Fibroblast of skin of right biceps (primary cell): ENCODE data around the gene TET3.
A peak's percentile ranks its signal among the peaks of the same experiment; 100 is the strongest.

ENCODE experiments used
- DNase-seq: peaks from one replicate; pipeline ENCODE4 v3.0.0-alpha.2; 2013

The TET3 gene

GRCh38 chr2:73987948-73988700 lies 3.4 kb downstream of the TET3 start:
- DNase-seq, result no peak

- DNase-seq, result no peak
These were observed 5.3 kb downstream of the TET3 start for GRCh38 chr2:73989972-73990371.

DNA sequence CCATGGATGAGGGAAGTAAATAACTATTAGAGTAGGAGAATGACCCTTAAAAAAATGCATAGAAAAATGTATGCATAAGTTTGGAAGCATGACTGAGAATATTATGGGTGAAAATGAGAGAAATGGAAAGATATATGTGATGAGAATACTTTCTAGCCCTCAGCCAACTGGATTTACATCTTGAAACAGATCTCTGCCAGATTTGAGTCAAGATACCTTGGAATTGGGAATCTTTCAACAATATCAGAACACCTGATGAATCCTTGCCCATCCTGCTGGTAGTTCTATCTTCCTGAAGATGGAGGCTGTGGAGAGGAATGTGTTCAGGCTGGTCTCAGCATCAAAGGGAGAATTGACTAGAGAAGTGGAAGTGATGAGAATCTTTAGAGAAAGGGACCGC lies 5.8 kb downstream of the TET3 start:
- DNase-seq, result no peak

- DNase-seq, result no peak
These were observed 7.3 kb downstream of the TET3 start for GRCh38 chr2:73992036-73992435.

DNA sequence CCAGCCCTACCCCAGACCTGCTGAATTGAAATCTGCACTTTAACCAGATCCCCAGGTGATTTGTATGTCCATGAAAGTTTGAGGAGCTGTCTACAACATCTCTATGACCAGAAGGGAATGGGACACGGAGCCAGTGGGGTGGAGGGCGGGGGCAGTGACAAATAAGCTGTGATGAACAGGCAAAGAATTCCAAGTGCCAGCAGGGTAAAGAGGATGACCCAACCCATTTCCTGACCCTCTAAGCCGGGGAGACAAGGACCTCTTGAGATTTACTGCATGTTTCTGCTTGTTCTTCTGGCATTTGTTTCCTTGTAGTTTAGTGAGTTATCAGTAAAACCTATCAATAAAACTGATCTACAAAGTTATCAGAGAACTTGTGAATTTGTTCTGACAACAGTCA lies 8.7 kb downstream of the TET3 start:
- DNase-seq, result no peak

DNA sequence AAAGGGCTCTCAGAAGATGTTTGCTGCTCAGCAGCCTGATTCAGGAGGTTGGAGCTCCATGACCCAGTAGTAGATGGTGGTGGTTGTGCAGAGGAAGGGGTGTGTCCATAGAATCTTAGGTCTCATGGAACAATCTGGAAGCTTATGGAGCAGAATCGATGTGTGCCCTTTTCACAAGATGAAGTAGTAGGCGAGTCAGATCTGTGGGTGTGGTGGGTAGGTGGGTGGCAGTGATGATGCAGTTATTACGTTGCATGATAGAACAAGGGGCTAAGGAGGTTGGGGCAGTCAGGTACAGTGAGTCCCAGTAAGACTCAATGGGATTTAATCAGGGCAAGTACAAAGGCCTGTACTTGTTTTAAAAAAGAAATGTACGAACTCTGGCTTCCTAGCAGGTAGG lies 9.1 kb downstream of the TET3 start:
- no peak for DNase-seq

GRCh38 chr2:73994178-73994831 lies 9.6 kb downstream of the TET3 start:
- no peak for DNase-seq

- no peak for DNase-seq
These were observed 11.1 kb downstream of the TET3 start for GRCh38 chr2:73995810-73996209.

DNA sequence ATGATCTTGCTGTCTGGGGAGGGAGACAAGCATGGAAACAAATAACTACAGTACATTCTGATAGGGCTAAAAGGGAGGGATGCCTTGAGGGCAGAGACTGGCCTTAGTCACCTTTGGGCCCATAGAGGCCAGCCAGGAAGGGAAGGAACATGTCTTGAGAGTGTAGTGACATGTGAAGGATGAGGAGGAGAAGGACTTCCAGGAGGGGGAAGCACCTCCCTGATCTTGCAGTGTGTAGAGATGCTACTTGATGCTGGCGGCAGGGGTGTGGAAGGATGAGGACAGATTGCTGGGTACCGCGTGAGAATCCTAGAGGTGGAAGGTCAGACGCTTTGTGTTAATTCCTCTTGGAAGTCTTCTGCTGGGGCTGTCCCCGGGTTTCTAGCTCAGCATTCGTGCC lies 13.1 kb downstream of the TET3 start:
- no peak for DNase-seq

GRCh38 chr2:73998451-73998850 lies 13.7 kb downstream of the TET3 start:
- DNase-seq, result no peak

GRCh38 chr2:73998933-73999332 lies 14.2 kb downstream of the TET3 start:
- DNase-seq, result no peak

DNA sequence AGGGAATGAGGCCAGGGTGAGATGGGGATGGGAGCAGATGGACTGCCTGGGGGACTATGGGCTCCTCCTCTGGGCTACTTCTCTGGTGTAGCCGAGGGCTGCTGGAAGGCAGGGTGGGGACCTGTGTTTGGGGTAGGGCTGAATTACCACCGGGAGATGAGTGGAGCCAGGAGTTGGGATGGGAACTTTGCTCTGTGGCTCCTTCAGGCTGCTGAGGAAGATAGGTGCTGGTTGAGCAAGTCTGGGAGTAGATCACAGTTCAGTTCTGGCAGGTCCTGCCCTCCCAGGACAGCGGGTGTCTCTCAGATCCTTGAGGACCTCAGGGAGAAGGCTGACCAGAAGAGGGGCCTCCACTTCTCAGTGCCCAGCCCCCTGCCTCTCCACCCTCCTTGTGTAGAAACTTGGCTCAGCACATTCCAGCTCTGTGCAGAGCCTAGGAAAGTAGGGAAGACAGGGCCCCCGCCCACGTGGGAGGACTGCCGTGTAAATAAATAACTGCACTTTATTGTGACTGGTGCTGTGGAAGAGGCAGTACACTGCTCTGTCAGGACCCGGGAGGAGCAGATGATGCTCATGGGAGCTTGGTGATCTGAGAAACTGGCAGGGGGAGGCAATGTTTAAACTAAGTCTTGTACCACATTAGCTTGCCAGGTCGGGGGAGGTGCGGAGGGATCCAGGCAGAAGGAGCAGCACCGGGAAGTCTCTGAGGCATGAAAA lies 15.3 kb downstream of the TET3 start:
- DNase-seq, result no peak

DNA sequence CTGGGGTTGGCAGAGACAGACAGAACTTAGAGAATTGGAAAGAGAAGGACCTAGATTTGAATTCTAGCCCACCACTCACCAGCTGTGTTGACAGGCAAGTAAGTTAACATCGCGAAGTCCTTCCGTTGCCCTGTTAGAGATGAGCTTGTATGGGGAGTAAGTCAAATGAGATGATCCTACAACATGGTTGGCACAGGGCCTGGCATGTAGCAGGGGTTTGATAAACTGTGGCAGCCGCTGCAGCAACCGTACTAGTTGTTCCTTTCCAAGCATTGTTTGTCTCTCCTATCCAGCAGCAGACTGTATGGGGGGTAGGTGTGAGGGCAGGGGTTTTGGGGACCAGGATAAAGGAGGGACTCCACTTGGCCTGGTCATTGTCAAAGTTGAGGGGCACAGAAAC lies 16.0 kb downstream of the TET3 start:
- no peak for DNase-seq

GRCh38 chr2:74001121-74001520 lies 16.4 kb downstream of the TET3 start:
- DNase-seq, result no peak

DNA sequence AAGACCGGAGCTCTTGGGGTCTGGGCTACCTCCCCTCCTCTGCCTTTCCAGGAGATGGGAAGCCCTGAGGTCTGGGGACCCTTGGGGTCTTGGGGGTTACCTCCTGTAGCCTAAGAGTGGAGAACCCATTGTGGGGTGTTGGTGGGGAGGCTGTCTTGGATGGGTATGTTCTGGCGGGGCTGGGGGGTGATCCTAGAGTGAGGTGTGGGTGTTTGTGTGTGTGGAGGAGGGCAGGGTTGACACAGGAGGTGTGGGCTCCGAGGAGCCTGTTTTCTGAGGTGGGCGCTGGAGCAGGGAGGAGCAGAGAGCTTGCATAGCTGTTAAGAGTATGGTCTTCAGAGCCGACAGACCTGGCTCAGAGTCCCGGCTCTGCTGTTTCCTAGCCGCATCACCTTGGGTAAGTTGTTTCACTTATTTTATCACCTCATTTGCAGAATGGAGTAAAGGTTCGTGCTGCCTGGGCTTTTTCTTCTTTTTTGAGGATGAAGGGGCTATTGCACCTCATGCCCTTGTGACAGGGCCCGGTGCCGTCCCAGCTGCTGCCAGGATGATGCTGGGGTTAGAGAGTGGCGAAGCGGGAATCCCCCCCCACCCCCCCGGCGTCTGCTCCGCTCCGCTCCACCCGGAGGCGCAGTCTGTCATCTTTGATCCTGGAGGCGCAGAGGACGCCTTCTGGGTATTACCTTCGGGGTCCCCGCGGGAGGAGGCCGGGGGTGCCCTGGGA lies 17.2 kb downstream of the TET3 start:
- no peak for DNase-seq

DNA sequence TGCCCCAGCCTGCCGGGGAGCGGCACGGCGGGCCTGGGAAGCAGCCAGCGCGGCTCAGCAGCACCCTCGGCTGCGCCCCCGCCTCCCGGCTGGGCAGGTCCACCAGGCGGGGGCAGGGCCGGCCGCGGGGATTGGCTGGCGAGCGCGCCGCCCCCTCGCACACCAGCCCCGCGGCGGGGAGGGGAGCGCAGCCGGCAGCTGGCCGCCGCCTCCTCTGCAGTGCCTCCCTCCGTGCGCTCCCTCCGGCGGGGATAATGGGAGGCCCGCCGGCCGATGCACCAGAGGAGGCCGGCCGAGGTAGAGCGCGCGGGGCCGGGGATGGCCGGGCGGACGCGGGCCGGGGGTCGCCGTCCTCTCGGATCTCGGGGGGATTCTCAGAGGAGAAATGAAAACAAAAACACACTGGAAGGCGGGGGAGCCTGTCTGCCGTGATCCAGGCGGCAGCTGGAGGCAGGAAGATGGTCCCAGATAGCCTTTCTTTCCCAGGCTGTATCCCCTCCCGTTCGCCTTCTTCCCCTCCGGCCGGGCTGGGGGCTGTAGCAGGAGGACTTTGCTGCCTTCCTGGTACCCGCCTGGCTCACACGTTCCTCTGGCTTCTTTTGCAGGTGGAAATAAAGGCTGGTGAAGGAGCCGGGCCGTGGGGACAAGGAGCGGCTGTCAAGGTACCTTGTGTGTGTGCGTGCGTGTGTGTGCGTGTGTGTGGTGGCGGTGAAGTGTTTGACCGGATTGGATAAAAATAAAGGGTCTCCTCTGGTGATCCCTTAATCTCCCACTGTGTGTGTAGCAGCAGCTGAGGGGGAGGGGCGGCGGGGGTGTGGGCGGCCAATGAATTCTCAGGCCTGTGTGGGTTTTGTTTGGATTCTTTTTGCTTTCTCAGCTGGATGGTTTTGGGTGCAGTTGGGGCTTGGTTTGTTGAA lies 18.1 kb downstream of the TET3 start:
- peak; percentile 86 for DNase-seq

GRCh38 chr2:74003494-74004211 lies 18.9 kb downstream of the TET3 start:
- DNase-seq, result peak; percentile 91

DNA sequence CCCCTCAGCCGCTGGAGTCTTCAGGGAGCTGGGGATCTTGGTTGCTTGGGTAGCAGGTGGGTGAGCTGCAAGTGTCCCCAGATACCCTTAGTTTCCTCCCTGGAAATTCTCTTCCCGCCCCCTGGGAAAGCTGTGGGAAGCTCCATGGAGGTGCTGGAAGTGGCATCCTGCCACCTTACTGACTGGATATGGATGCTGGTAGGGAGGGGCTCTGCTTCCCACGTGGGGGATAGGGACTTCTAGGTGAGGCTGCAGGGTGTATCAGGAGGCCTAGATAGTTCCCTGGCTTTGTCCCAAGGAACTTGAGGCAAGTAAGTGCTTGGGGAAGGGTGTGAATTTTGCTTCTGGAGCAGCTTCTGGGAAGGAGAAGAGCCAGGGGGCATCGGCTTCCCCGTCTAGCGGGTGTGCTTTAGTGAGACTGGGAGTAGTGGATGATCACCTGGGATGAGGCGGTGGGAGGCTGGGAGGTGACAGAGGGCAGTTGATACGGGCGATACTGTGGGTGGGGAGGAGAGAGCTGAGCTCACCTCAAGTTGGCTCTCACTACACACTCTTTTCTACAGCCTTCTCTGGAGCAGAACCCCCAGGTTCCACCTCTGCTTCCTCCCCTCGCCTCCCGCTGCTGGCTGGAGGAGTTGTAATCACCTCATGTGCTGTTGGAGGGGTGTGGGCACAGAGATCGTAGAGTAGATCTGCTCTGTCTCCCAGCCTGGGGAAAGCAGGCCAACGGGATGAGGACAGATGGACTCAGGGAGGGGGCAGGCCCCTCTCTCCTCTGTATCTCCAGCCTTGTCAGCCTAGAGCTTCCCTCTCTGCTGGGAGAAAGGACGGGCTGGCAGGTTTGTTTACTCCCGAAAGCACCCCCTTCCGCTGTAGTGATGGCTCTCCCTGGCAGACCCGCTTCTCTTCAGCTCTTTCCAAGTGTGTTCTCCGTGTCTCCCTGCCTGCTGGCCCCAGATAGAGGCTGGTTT lies 19.8 kb downstream of the TET3 start:
- no peak for DNase-seq

GRCh38 chr2:74005786-74006185 lies 21.1 kb downstream of the TET3 start:
- DNase-seq, result no peak

- no peak for DNase-seq
These were observed 21.7 kb downstream of the TET3 start for GRCh38 chr2:74006459-74006858.
